Cardiac septum (tissue), 1 donor: Measurements from ENCODE around the gene ASH1L. TPM values are rescaled to one million over a fixed set of nuclear protein-coding genes. Genes with fewer than 3 reads are reported as not detected.
"Not testable (repeated sequence)": the region's sequence is repeated elsewhere in the genome, so short reads cannot be mapped to it uniquely, and the experiment has no call there.

ENCODE experiments used
- DNase-seq: peaks from one replicate; pipeline ENCODE4 v3.0.0-alpha.2; 2020; ENCODE audit warnings: low spot score
- intact Hi-C: fragments of 100-400 bp; cut with DNase I; formaldehyde crosslinking; loops from one replicate; pipeline ENCODE4 v1.14.0; 2022
- total RNA-seq: library from RNA; stranded (reverse); fragmentation: NEBNext Ultra II Directional; extraction: Animal tissue kit (Norgen Biotek cat#: 25700); gene quantifications from one replicate; pipeline ENCODE4 v1.2.1, GENCODE V29; 2021
- donor health status: DM: no; HTN: no; CAD: no.

Gene ASH1L
- total RNA-seq, 1 donor from 2014 or later, result 55.4 TPM

DNA sequence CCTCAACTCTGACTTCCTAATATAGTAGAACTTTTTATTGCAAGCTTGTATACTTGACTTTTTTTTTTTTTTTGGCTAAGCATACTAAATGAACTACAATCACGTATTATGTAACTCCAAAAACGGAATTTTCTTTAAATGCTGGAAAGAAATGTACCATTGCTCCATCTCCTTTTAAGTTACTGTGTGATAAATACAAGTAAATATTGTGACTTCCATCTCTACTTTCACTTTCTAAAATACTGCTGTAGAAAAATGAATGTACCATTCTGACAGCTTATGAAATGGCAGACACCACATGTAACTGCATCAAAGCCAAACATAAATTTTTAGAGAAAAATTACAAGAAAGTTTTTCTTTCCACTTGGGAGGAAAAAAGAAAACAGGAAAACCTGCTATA lies 54.7 kb downstream of the ASH1L start:
- no peak for DNase-seq
- intact Hi-C loops, result no loop called here

DNA sequence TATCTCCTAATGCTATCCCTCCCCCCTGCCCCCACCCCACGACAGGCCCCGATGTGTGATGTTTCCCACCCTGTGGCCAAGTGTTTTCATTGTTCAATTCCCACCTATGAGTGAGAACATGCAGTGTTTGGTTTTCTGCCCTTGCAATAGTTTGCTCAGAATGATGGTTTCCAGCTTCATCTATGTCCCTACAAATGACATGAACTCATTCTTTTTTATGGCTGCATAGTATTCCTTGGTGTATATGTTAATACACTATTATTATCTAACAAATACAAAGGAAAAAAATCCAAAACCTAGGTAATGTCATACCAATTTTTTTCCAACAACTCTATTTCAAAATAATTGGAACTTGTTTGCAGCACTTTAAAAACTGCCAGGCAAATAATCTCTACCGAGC lies 56.6 kb downstream of the ASH1L start:
- intact Hi-C loops, DNase-seq: not testable (repeated sequence)

DNA sequence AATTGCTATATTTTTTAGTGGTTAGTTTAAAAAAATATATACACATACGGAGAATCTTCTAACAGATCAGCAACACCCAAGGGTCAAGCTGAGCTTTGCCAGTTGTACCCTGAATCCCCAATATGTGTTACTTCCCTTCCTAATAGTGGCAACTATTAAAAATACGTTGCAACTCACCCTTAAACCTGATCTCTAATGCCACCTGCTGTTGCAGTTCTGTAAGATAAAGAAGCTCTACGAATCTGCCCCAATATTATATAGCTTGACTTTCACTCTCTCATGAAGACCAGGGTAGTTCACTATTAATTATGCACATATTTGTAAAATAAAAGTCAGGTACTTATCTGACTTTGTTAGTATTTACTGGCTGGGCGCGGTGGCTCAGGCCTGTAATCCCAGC lies 58.4 kb downstream of the ASH1L start:
- intact Hi-C loops, result no loop called here
- DNase-seq, result no peak

DNA sequence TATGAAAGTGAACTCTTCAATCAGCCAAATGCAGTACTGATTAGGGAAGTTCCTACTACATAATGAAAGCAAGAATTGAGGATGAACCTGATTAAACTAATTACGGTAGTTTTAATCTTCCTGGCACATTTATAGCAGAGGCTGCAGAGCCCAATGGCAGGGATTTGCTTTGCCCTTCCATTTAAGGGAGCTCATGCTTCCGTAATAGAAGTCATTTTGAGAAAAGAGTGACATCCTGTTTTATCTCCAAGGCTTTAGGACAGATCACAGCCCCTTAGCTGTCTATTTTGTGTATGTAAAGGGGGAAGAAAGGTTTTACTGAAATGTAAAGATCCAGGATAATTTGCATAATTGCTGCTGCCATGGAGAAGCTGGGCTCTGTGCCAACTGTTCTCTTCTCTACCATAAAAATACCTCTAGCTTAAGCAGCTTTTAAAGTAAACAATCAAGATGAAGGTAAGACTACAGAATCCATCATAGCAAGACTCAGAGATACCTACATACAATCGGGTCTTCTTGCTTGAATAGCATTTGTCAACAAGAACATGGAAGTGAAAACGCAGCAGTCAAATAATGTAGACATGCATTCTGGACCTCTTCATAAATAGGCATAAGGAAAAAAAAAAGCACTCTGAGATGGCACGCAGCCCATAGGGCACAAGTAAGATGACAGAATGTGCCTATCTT lies 62.5 kb downstream of the ASH1L start:
- intact Hi-C loops, result no loop called here
- no peak for DNase-seq

DNA sequence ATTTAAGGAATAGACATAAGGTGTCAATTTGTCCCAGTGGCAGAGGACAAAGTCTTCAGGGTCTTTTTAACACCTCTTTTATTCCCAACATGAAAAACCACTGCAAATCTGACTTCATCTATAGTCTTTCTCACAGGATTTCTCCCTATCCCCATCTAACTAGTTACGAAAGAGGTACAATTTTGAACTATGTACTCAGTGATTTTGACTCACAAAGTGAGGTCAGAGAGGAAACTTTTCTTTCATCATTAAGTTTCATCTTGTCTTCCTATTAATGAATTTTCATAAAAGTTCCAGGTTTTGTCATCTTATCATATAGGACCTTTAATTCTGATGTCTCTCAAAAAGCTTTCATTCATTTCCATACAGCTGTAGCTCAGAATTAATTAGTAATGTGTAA lies 63.3 kb downstream of the ASH1L start:
- intact Hi-C loops, result no loop called here
- DNase-seq, result no peak

DNA sequence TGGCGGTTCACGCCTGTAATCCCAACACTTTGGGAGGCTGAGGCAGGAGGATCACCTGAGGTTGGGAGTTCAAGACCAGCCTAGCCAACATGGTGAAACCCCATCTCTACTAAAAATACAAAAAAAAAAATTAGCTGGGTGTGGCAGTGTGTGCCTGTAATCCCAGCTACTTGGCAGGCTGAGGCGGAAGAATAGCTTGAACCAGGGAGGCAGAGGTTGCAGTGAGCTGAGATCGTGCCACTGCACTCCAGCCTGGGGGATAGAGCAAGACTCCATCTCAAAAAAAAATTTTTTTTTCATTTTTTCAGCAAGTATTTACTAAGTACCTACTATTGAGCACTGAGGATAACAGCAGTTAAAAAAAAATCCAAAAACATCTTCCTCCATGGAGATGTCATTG lies 69.0 kb downstream of the ASH1L start:
- intact Hi-C loops, DNase-seq: not testable (repeated sequence)

DNA sequence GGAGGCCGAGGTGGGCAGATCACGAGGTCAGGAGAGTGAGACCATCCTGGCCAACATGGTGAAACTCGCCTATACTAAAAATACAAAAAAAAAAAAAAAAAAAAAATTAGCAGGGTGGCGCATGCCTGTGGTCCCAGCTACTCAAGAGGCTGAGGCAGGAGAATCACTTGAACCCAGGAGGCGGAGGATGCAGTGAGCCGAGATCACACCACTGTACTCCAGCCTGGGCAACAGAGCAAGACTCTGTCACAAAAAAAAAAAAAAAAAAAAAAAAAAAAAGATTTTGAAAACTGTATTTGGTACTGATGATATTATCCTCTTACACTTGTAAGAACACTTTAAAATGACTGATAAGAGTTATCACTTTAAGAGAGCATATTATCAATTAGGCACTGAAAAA lies 74.2 kb downstream of the ASH1L start:
- intact Hi-C loops, DNase-seq: not testable (repeated sequence)

DNA sequence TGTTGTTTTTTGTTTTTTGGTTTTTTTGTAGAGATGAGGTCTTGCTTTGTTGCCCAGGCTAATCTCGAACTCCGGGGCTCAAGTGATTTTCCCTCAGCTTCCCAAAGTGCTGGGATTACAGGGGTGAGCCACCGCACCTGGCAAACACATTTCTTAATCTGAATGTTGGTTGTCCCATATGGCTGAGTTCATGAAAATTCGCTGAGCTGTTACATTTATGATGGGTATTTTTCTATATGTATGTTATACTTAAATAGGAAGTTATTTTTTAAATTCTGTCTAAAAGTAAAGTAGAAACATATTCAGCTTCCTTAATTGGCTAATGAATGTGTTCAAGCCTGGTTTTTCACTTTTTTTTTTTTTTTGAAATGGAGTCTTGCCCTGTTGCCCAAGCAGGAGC lies 75.1 kb downstream of the ASH1L start:
- no peak for DNase-seq
- intact Hi-C loops, result no loop called here

DNA sequence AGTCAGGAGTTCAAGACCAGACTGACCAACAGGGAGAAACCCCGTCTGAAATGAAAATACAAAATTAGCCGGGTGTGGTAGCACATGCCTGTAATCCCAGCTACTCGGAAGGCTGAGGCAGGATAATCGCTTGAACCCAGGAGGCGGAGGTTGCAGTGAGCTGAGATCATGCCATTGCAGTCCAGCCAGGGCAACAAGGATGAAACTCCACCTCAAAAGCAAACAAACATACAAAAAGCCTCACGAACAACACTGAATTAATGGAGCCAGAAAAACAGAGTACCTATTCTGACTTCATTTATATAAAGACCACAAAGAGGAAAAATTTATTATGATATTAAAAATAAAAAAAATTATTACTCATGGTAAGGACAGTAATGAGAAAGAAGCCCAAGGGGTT lies 75.7 kb downstream of the ASH1L start:
- DNase-seq, intact Hi-C loops: not testable (repeated sequence)

DNA sequence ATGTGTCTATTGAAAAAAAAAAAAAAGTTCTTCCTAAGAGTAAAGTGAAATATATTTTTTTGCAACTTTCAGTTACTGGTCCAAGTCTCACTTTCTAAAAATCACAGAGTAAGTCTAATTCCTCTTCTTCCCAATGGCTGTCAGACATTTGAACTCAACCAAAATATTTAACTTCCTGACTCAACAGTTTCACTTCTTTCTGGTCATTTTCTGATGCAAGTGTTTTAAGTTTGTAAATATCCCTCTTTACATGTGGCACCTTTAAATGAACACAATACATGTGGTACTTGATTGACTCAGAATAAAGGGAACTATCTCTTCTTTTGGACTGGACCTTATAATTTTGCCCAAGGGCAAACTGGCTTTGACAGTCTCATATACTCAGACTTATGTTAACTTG lies 76.7 kb downstream of the ASH1L start:
- intact Hi-C loops, result no loop called here
- no peak for DNase-seq

DNA sequence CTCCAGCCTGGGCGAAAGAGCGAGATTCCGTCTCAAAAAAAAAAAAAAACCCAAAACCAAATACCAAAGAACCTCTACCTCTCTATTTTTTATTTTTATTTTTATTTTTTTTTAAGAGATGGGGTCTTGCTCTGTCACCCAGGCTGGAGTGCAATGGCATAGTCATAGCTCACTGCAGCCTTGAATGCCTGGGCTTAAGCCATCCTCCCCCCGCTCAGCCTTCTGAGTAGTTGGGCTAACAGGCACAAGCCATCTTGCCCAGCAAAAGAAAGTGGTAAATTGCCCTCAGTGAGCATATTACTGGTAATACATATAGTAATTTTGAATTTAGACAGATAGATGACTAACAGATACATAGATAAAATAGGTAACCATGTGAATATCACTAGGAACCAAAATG lies 77.4 kb downstream of the ASH1L start:
- intact Hi-C loops, result no loop called here
- no peak for DNase-seq

DNA sequence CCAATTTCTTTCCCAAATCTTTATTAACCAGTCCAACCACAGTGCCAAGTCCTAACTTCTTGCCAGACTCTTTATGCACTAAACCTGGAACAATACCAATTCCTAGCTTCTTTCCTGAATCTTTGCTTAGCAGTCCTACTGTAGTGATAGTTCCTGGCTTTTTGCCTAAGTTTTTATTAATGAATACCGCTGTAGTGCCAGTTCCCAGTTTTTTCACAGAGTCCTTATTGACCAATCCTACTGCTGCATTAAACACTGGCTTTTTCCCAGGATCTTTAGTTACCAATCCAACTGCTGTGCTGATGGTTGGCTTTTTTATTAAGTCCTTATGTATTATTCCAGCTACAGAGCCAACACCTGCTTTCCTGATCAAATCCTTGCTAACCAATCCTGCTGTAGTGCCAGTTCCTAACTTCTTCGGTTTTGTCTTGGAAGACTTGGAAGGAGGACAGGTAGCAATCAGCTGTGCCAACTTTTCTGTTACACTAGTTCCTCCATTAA lies 80.8 kb downstream of the ASH1L start:
- no peak for DNase-seq
- intact Hi-C loops, result no loop called here

DNA sequence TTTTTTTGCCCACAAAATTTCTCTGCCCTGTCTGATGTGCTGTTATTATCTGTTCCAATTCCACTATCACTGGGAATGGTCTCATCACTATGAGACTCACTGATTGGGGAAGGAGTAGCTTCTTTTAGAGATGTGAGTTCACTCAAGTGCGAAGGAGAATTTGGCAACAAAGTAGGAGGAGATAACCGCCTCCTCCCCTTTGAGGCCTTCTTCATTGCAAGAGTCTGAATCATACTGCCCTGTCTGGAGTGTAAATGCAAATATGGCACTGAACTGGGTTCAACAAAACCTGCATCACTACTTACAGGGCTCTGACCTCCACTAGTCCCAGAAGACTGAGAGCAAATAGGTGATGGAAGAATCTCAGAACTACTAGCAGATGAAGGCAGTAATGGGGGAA lies 83.4 kb downstream of the ASH1L start:
- no peak for DNase-seq
- intact Hi-C loops, result no loop called here

DNA sequence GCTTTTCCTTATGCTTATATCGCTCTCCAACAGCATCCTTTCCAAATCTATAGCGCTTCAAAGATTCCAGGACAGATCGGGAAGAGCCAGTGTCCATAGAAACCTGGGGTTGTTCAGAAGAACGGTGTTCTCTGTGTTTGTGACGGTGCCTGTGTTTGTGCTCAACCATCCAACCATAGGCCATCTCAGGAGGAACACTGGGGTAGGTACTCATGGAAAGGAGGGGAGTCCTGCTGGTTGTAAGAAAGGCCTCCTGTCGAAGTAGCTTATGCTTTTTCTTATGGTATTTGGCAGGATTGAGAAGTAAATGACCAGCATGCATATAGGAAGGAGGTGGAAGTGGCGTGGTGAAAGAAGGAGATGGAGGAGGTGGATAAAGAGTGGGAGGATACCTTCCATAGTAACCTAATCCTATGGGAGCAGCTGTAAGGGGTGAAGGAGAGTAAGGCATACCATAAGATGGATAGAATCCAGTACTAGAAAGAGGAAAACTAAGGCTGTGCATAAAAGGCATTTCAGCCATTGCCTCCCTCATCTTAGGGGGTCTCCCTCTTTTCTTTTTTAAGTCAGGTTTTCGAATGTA lies 84.2 kb downstream of the ASH1L start:
- DNase-seq, result no peak
- intact Hi-C loops, result no loop called here

DNA sequence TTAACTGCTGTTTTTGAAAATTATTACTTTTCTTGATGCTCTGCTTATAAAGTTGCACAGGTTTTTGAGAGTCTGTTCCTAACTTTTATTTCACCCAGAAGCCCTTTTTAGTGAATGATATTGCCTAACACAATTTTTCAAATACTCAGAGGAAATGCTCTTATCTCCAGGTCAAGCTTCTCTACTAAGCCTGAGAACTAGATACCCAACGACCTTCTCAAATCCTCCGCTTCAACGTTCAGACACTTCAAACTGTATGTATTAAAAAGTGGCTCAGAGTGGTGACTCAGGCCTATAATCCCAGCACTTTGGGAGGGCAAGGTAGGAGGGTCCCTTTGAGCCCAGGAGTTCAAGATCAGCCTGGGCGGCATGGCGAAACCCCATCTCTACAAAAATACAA lies 88.5 kb downstream of the ASH1L start:
- intact Hi-C loops, result loop anchor here (5.0 kb wide), 1 partner anchor 97 kb away; no protein-coding TSS in a partner anchor
- no peak for DNase-seq

DNA sequence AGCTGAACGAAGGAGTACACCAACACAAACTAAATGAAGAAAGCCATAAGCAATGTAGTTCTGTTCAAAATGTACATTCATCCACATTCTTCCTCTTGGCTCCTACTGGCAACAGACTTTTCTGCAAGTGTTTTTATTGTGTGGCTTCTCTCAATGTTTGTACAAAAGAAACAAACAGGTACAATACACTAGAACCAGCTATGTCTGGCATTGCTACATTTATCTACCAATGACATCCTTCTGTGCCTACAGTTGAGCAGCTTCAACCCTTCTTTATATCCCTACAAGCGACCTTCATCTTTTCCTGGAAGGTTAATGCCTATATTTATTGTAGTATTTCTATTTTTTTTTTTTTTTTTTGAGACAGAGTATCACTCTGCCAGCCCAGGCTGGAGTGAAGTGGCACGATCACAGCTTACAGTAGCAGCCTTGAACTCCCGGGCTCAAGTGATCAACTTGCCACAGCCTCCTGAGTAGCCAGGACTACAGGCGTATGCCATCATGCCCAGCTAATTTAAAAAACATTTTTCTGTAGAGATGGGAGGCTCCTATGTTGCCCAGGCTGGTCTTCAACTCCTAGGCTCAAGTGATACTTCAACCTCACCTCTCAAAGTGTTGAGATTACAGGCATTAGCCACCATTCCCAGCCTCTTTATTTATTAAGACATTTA lies 89.3 kb downstream of the ASH1L start:
- intact Hi-C loops, result loop anchor here (5.0 kb wide), 1 partner anchor 96 kb away; no protein-coding TSS in a partner anchor
- DNase-seq, result no peak

DNA sequence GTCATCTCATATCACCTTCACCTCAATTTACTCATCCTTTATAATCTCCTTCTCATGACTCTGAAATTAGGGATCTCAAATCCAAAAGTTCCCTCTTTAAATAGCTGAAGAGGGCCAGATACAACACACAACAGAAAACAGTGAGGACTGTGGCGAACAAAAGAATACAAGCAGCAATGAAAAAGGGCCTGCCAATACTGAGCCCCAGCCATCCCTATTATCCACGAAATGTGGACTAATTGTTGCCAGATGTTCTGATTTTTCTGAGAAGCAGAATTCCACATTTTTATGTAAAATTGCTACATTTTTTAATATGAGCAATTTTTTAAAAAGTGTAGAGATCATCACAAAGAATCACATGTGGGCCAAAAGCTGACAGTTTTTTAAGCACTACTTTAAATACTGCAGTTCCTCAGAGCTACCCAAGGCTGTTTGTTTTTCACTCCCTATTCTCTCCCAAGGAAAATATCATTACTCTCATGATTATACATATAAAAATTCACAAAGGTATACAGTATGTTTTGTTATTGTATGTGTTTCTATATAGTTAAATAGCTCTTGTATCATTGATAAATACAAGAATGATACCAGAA lies 90.0 kb downstream of the ASH1L start:
- DNase-seq, result no peak
- intact Hi-C loops, result loop anchor here (5.0 kb wide), 1 partner anchor 95 kb away; no protein-coding TSS in a partner anchor

DNA sequence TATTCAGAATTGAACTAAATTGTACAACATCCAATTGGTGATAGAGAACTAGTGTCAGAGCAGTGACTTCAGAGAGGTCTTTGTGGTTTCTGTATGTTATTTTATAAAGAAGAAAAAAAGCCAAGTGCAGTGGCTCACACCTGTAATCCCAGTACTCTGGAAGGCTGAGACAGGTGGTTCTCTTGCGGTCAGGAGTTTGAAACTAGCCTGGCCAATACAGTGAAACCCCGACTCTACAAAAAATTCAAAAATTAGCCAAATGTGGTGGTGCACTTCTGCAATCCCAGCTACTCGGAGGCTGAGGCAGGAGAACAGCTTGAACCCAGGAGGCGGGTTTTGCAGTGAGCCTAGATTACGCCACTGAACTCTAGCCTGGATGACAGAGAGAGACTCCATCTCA lies 90.7 kb downstream of the ASH1L start:
- intact Hi-C loops, result loop anchor here (5.0 kb wide), 1 partner anchor 95 kb away; no protein-coding TSS in a partner anchor
- no peak for DNase-seq

DNA sequence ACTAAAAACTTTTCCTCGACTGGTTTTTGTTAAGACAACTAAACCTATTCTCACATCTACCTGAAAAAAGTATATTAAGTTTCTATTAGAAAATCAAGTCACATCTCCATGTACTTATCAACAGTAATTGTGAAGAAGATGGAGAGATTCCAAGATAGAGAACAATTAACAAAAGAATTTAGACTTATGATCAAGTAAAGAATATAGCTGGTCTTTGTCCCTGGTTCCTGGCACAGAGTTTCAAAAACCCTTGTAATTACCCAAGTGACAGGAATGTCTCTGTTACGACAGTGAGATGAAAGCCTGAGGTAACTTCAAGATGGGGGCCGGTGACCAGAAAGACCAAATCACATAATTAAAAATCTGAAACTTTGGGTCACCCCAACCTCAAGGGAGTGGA lies 91.6 kb downstream of the ASH1L start:
- intact Hi-C loops, result loop anchor here (5.0 kb wide), 1 partner anchor 94 kb away; no protein-coding TSS in a partner anchor
- DNase-seq, result no peak

DNA sequence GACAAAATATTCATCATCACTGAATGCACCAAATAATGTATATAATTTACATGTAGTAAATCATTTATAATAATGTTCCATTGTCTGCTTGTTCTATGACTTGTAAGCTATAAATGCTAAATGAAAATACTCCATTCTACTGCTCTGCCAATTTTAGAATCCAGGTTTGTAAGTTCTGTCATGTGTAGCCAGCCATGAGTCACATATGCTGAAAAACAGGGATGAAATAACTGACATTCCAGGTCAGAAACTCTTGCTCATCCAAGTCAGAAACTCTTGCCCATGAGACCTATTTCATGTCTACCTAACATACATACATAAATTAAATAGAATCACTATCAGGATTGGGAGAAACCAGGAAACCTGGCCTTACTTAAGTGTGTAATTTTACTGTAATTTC lies 95.6 kb downstream of the ASH1L start:
- no peak for DNase-seq
- intact Hi-C loops, result no loop called here
